Suprapubic skin (tissue), 4 donors: ENCODE results near the gene BRPF3.

Source experiments
- CTCF ChIP-seq, 2 donors: fragments of 200-600 bp in 1 of 2; fragments of 450-650 bp in 1 of 2; sonication (generic) in 1 of 2; IDR thresholded peaks; one replicate each; pipeline ENCODE4 v1.5.1; 2016 to 2019; ENCODE audit warnings: antibody characterized with exemption in 2 of 2, mild to moderate bottlenecking in 1 of 2, moderate library complexity in 1 of 2
- EP300 ChIP-seq: sonication (generic); formaldehyde crosslinking; IDR thresholded peaks from one replicate; pipeline ENCODE4 v1.6.1; 2017; ENCODE audit warnings: antibody characterized with exemption
- POLR2A ChIP-seq, 2 donors: fragments of 450-650 bp; IDR thresholded peaks; one replicate each; pipeline ENCODE4 v1.6.1; 2017; ENCODE audit warnings: antibody characterized with exemption in 2 of 2, mild to moderate bottlenecking in 2 of 2, moderate library complexity in 2 of 2
- POLR2AphosphoS5 ChIP-seq, 3 donors: sonication (generic); formaldehyde crosslinking; IDR thresholded peaks; one replicate each; pipeline ENCODE4 v1.6.1; 2017; ENCODE audit warnings: antibody characterized with exemption in 3 of 3

DNA sequence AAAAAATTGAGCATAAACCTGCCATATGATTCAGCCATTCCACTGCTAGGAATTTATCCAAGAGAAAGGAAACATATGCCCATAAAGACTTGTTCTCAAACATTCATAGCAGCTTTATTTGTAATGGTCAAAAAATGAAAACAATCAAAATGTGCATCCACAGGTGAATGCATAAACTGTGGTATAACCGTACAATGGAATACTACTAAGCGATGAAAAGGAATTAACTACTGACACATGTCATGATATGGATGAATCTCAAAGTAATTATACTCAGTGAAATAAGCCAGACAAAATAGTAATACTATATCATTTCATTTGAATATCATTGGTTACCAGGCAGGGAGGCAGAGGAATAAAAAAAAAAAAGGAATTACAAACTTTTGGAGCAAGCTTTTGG lies 25.8 kb upstream of the BRPF3 start:
- no peak for TF ChIP-seq POLR2A (IDR thresholded peaks at IDR 0.05)
- TF ChIP-seq EP300: no peak
- no peak for TF ChIP-seq CTCF (IDR thresholded peaks at IDR 0.05)
- TF ChIP-seq POLR2AphosphoS5 (IDR thresholded peaks at IDR 0.05): no peak
